HAP-1 (cell line): ENCODE results near the gene CDC42EP1.

Source experiments
- DNase-seq, 2 experiments: peaks; one replicate each; pipeline ENCODE4 v3.0.0-alpha.2; 2016 to 2020; ENCODE audit warnings: low spot score in 2 of 2
- H3K27me3 ChIP-seq: fragments of 250-450 bp; sonication (Bioruptor Pico); 2 replicates; pipeline ENCODE4 v1.5.1; 2020; ENCODE audit warnings: low read depth, mild to moderate bottlenecking, moderate library complexity
- H3K36me3 ChIP-seq: fragments of 250-450 bp; sonication (Bioruptor Pico); replicated peaks from 2 replicates; pipeline ENCODE4 v1.5.1; 2020; ENCODE audit warnings: mild to moderate bottlenecking
- H3K4me1 ChIP-seq: fragments of 250-450 bp; sonication (Bioruptor Pico); 2 replicates; pipeline ENCODE4 v1.5.1; 2020; ENCODE audit warnings: mild to moderate bottlenecking
- H3K4me3 ChIP-seq: fragments of 250-450 bp; sonication (Bioruptor Pico); 2 replicates; pipeline ENCODE4 v1.5.1; 2020; ENCODE audit warnings: mild to moderate bottlenecking, moderate library complexity
- H3K9me3 ChIP-seq: fragments of 250-450 bp; sonication (Bioruptor Pico); 2 replicates; pipeline ENCODE4 v1.5.1; 2020; ENCODE audit warnings: mild to moderate bottlenecking, moderate library complexity
- in situ Hi-C: fragments of 300-500 bp; cut with MboI; formaldehyde crosslinking; loops from 3 replicates; pipeline ENCODE4 v1.14.3; 2020; ENCODE audit warnings: low sequenced_read_pairs, inconsistent platforms, mixed read lengths

CDC42EP1 gene

DNA sequence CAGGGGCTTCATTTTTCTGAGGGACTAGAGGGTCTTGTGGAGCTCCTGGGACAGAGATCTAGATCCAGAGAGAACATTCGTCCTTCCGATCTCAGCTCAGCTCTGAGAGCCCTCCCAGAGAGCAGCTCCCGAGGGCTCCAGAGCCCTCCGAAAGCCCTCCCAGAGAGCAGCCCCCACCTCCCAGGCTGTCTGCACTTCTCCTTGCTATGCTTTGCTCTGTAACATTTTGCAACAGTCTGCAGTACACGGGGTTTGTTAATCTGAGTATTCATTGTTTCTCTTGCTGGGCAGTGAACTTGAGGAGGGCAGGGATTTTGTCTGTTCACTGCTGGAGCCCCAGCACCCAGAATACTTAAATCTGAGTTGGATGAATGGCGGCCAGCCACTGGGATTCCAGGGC, 50.9 kb downstream of the CDC42EP1 start:
- Histone ChIP-seq H3K36me3 (peaks cover 22% of the 10 kb centered on the region), H3K27me3 (peaks cover under 1% of the 10 kb centered on the region; the same call in 1 of the 2 replicates), H3K4me1 (peaks cover 9% of the 10 kb centered on the region), H3K4me3 (no peak overlapping the region), H3K9me3 (no peaks in the 10 kb centered on the region)
- in situ Hi-C loops = no loop called here
- no peak for DNase-seq

DNA sequence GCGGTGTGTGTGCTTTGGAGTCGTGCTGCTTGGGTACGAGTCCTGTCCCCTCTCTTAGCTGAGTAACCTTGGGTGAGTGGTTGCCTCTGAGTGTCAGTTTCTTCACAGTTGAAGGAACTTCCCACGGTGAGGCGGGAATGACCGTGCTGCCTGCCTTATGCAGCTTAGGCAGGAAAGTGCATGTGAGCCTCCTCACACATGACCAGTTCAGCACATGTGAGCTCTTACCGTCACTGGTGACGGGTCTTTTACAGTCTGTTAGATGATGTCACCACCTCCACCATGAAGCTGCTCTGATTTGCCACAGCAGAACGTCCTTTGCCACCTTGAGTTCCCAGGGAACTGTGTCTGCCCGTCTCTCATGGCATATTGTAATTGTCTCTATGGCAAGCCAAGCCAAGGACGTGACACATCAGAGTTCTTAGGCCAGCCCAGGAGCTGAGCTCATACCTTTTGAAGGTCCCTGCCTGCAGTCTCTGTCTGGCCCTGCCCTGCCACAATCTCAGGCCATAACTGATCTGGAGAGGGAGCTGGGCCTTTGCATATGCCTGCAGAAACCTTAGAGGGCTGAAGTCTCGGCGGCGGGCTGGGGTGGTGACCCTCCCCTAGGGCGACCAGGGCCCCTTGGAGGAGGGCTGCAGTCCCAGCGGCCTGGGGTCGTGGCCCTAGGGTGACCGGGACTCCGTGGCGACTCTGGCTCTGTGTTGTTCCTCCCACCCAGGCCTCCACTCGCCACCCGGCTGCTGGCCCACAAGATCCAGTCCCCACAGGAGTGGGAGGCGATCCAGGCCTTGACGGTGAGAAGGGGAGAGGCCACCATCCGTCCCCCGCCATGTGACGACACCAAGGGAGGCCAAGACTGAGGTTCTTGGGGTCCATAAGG, 56.2 kb downstream of the CDC42EP1 start:
- H3K4me3 ChIP-seq = no peak overlapping the region
- peaks cover 59% of the 10 kb centered on the region for H3K36me3 ChIP-seq
- no peaks in the 10 kb centered on the region for H3K27me3 ChIP-seq
- no peak for DNase-seq
- H3K4me1 ChIP-seq = no peaks in the 10 kb centered on the region
- H3K9me3 ChIP-seq = no peaks in the 10 kb centered on the region
- in situ Hi-C loops = no loop called here

DNA sequence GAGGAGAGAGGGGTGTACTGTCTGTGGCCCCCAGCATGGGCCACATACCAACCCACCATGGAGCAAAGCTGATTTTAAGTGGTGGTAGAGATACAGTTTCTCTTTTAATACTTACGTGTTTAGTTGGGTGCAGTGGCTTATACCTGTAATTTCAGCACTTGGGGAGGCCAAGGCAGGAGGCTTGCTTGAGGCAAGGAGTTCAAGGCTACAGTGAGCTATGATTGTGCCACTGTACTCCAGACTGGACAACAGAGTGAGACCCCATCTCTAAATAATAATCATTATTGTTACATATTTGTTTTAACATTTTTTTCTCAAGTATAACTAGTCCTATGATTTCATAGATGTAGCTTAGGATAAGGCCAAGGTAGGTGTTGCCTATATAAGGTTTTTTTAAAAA, 57.2 kb downstream of the CDC42EP1 start:
- H3K4me3 ChIP-seq = no peak overlapping the region
- H3K4me1 ChIP-seq = no peaks in the 10 kb centered on the region
- no peaks in the 10 kb centered on the region for H3K9me3 ChIP-seq
- in situ Hi-C loops = no loop called here
- peaks cover 59% of the 10 kb centered on the region for H3K36me3 ChIP-seq
- H3K27me3 ChIP-seq = no peaks in the 10 kb centered on the region
- no peak for DNase-seq

DNA sequence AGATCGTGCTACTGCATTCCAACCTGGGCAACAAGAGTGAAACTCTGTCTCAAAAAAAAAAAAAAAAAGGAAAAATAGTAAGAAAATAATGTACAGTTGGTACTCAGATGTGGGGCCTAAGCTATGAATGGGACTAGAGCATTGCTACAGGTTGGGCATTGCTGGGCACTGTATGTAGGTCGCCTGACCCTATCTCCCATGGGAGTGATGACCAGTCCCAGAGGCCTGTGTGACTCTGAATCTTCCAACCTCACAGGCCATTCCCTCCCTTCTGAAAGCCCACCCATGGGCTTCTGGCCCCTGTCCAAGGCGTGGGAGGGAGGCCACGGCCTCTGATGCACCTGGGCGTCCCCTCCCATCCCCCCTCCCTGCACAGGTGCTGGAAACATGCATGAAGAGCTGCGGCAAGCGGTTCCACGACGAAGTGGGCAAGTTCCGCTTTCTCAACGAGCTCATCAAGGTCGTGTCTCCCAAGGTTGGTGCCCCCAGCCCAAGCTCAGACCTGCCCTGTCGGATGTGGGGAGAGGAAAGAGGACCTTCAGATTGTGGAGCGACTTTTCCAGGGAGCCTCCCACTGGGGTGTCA, 57.9 kb downstream of the CDC42EP1 start:
- no peaks in the 10 kb centered on the region for H3K9me3 ChIP-seq
- H3K36me3 ChIP-seq = peaks cover 61% of the 10 kb centered on the region
- no peaks in the 10 kb centered on the region for H3K4me1 ChIP-seq
- no peaks in the 10 kb centered on the region for H3K27me3 ChIP-seq
- in situ Hi-C loops = no loop called here
- DNase-seq = no peak
- no peak overlapping the region for H3K4me3 ChIP-seq

DNA sequence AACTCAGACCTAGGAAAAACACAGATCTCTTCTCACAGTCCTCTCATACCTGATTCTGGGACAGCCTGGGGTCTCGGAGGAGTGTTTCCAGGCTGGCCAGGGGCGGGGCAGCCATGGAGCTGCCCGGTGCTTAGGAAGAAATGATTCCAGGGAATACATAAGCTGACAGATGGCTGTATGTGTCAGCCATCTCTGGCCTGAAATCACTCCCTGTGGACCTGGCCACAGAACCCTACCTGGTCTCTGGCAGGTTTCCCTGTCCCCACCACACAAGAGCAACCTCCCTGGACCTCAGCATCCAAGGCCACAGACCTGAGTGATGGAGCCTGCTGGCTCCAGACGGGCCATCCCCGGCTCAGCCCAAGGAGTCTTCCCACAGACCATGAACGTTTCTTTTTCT, 58.4 kb downstream of the CDC42EP1 start:
- H3K36me3 ChIP-seq = peaks cover 64% of the 10 kb centered on the region
- DNase-seq = no peak
- in situ Hi-C loops = no loop called here

More for the DNA sequence above, 58.4 kb downstream of the CDC42EP1 start:
- no peaks in the 10 kb centered on the region for H3K9me3 ChIP-seq
- H3K4me3 ChIP-seq = no peak overlapping the region
- no peaks in the 10 kb centered on the region for H3K4me1 ChIP-seq
- no peaks in the 10 kb centered on the region for H3K27me3 ChIP-seq
